Stimulated activated CD4-positive, alpha-beta T cell treated with anti-CD3 and anti-CD28 coated beads, TNF-alpha, amount 100 ng/mL, for 1 hour (primary cell): ENCODE measurements around the gene EPB41L1.

Source experiments
- DNase-seq, 3 donors: peaks; one replicate each; pipeline ENCODE4 v3.0.0-alpha.2; 2020; ENCODE audit warnings: low read depth in 3 of 3, low spot score in 1 of 3

Gene EPB41L1

DNA sequence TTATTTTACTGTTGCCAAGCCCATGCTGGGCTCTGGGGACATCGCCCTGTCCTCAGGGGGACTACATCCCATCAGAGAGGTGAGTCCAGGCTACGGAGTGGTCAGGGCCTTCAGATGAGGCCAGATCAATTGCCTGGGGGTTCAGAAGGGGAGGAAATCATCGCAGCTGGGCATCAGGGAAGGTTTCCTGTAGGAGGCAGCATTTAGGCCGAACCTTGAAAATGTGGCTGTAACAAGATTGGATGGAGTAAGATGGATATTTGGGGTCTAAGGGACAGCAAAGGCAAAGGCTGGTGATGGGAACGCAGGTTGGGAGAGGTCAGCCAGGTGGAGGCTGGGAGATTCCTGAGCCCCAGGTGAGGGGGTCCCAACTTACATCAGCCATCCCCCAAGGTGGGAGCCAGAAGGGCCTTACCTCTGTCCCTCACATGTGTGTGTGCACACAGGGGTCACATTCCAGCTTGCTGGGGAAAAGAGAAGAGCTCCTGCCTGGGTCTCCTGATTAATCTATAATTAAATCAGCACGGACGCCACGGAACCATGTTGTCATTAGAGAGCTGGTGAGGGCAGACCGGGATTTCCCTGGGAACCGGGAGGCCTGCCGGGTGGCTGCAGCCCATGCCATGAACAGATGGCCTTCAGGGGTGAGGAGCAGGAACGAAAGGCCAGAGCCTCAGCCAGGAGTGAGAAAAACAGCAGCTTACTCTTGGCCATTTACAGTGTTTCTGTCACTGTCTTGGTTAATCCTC is 121.1 kb downstream of the EPB41L1 start:
- no peak for DNase-seq

DNA sequence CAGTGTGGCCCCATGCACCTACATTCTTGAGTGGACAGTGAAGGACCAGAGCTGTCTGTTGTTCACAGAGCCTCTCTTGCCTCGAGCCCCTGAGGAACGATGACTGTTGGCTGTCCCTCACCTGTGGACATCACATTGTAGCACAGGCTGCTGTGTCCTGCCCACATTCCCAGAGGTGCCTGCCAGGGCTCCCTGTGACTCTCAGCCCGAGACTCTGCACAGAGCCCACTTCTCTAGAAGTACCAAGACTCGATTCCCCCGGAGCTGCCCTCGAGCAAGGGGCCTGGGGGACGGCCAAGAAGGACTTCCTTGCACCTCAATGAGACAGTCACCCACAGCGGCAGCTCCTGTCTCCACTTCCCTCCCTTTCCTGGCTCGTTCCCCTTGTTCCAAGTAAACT is 123.0 kb downstream of the EPB41L1 start:
- DNase-seq, result no peak

DNA sequence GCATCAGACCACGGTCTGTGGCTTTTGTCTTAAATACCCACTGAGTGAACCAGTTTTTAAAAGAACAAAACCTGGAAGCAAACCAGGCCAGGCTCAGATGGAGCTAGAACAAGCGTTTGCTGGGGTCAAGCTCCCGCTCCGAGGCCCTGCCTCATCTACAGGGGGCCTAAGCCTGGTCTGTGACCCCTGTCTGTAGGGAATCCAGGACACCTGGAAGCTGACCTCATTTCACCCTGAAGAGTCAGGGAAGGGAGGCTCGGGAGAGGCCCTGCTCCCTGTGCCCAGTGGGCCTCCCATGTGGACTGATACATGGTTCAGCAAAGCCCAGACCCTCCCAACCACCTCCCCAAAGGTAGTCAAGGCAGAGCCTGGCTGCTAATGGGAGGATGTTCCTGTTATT is 124.8 kb downstream of the EPB41L1 start:
- no peak for DNase-seq

DNA sequence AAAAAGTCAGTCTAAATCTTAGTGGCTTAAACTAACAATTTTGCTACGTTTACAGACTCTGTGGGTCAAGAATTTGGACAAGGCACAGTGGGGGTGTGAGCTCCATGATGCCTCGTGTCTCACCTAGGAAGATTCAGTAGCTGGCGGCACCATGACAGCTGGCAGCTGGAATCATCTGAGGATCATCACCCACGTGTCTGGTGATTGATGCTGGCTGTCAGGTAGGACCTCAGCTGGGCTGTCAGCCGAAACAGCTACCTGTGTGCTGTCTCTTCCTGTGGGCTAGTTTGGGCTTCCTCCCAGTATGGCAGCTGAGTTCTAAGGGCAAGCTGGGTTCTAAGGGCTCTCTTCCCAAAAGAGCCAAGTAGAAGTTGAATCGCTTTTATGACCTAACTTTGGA is 125.2 kb downstream of the EPB41L1 start:
- no peak for DNase-seq

GRCh38 chr20:36281785-36282380 is 127.3 kb downstream of the EPB41L1 start:
- DNase-seq, result no peak
